ENCODE results near the gene CCT4.

- TF ChIP-seq, protein P1, sequence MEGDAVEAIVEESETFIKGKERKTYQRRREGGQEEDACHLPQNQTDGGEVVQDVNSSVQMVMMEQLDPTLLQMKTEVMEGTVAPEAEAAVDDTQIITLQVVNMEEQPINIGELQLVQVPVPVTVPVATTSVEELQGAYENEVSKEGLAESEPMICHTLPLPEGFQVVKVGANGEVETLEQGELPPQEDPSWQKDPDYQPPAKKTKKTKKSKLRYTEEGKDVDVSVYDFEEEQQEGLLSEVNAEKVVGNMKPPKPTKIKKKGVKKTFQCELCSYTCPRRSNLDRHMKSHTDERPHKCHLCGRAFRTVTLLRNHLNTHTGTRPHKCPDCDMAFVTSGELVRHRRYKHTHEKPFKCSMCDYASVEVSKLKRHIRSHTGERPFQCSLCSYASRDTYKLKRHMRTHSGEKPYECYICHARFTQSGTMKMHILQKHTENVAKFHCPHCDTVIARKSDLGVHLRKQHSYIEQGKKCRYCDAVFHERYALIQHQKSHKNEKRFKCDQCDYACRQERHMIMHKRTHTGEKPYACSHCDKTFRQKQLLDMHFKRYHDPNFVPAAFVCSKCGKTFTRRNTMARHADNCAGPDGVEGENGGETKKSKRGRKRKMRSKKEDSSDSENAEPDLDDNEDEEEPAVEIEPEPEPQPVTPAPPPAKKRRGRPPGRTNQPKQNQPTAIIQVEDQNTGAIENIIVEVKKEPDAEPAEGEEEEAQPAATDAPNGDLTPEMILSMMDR (IDR thresholded peaks at IDR 0.05 in 8 of 11, conservative IDR thresholded peaks at IDR 0.05 in 3 of 11), result no peak
- TF ChIP-seq POLR2A (IDR thresholded peaks at IDR 0.05), result no peak
Observed at GRCh38 chr2:61862085-61862484, 26.4 kb downstream of the CCT4 start.

All from spleen (tissue), 7 donors.